ENCODE results near the gene SLC22A3. TPM values are rescaled to one million over a fixed set of nuclear protein-coding genes. Genes with fewer than 3 reads are reported as not detected.

Gene SLC22A3
- total and polyA plus RNA-seq, 2 donors (not counting 1 experiment from before 2014, with no cell fraction given): under 0.01 to 0.03 TPM

DNA sequence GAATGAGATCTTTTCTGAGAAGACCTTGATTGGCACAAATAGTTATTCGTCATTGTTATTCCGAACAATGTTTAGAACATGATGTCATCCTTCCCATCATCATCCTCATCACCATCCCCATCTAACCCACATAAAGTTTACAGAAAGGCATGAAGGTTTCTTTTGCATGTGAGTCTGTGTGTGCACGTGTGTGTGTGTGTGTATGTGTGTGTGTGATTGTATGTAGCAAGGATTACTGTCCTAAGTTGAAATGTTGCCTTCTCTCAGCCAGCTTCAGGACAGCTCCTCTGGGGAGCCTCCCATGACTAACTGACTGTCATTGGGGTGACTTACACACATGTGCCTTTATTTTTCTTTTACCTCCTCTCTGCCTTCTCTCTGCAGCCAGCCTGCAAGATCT is 113.5 kb downstream of the SLC22A3 start:
- no peak overlapping the region for H3K9ac ChIP-seq (ENCODE audit: insufficient read depth, low read length)
- TF ChIP-seq, protein P1, sequence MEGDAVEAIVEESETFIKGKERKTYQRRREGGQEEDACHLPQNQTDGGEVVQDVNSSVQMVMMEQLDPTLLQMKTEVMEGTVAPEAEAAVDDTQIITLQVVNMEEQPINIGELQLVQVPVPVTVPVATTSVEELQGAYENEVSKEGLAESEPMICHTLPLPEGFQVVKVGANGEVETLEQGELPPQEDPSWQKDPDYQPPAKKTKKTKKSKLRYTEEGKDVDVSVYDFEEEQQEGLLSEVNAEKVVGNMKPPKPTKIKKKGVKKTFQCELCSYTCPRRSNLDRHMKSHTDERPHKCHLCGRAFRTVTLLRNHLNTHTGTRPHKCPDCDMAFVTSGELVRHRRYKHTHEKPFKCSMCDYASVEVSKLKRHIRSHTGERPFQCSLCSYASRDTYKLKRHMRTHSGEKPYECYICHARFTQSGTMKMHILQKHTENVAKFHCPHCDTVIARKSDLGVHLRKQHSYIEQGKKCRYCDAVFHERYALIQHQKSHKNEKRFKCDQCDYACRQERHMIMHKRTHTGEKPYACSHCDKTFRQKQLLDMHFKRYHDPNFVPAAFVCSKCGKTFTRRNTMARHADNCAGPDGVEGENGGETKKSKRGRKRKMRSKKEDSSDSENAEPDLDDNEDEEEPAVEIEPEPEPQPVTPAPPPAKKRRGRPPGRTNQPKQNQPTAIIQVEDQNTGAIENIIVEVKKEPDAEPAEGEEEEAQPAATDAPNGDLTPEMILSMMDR (conservative IDR thresholded peaks at IDR 0.05 in 1 of 2, IDR thresholded peaks at IDR 0.05 in 1 of 2; ENCODE audit: low read depth in 1 of 2, low read length in 2 of 2): no peak
- TF ChIP-seq EZH2 (IDR thresholded peaks at IDR 0.05; ENCODE audit: low read length, missing control alignments): no peak
- no peak overlapping the region for H3K4me2 ChIP-seq (ENCODE audit: extremely low read depth, insufficient read depth, low read length)
- peak overlapping the region; percentile 25 for H3K27ac ChIP-seq (ENCODE audit: insufficient read depth, low read length)
- H3K36me3 ChIP-seq (ENCODE audit: control insufficient read depth, insufficient read depth, low read length): no peaks in the 10 kb centered on the region
- H2AFZ ChIP-seq (ENCODE audit: low read length): peak overlapping the region; percentile 30
- H3K9me3 ChIP-seq (ENCODE audit: control insufficient read depth, insufficient read depth, low read depth, low read length): no peaks in the 10 kb centered on the region
- H3K4me3 ChIP-seq (replicated peaks in 1 of 4; ENCODE audit: control extremely low read depth in 1 of 4, insufficient read depth in 1 of 4, low read depth in 3 of 4, low read length in 4 of 4): no peak overlapping the region
- H3K4me1 ChIP-seq (ENCODE audit: control insufficient read depth, extremely low read depth, insufficient read depth, low read length): peaks cover 5% of the 10 kb centered on the region
- H3K79me2 ChIP-seq (ENCODE audit: control insufficient read depth, insufficient read depth, low read length): no peaks in the 10 kb centered on the region
- peak; percentile 12 to 32 for DNase-seq (ENCODE audit: low read depth in 2 of 2)
- H4K20me1 ChIP-seq (ENCODE audit: control insufficient read depth, extremely low read depth, insufficient read depth, low read length): no peaks in the 10 kb centered on the region
- H3K27me3 ChIP-seq (ENCODE audit: control insufficient read depth, insufficient read depth, low read length): no peaks in the 10 kb centered on the region

DNA sequence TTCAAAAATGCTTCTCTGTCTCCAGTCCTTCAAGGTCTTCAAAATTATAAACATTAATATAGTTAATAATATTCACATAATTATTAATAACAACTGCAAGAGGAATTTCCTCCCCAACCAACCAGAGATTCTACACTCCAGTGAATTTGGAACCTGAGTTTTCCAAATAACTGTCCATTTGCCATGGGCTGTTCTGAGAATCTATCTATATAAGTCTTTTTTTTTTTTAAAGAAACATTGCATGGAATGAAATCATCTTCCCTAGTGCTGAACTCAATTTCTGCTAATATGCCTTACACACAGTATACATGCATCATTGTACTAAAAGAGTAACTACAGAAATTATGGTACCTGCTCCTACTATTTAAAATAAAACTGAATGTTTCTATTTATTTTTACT is 113.9 kb downstream of the SLC22A3 start:
- H3K9me3 ChIP-seq (ENCODE audit: control insufficient read depth, insufficient read depth, low read depth, low read length): no peaks in the 10 kb centered on the region
- H3K27me3 ChIP-seq (ENCODE audit: control insufficient read depth, insufficient read depth, low read length): no peaks in the 10 kb centered on the region
- H4K20me1 ChIP-seq (ENCODE audit: control insufficient read depth, extremely low read depth, insufficient read depth, low read length): no peaks in the 10 kb centered on the region
- H3K4me3 ChIP-seq (replicated peaks in 1 of 4; ENCODE audit: control extremely low read depth in 1 of 4, insufficient read depth in 1 of 4, low read depth in 3 of 4, low read length in 4 of 4): no peak overlapping the region
- no peak overlapping the region for H3K9ac ChIP-seq (ENCODE audit: insufficient read depth, low read length)
- no peak for DNase-seq (ENCODE audit: low read depth in 2 of 2)
- no peak overlapping the region for H3K27ac ChIP-seq (ENCODE audit: insufficient read depth, low read length)
- TF ChIP-seq, protein P1 (conservative IDR thresholded peaks at IDR 0.05 in 1 of 2, IDR thresholded peaks at IDR 0.05 in 1 of 2; ENCODE audit: low read depth in 1 of 2, low read length in 2 of 2): no peak
- no peak for TF ChIP-seq EZH2 (IDR thresholded peaks at IDR 0.05; ENCODE audit: low read length, missing control alignments)
- H3K4me2 ChIP-seq (ENCODE audit: extremely low read depth, insufficient read depth, low read length): no peak overlapping the region
- no peaks in the 10 kb centered on the region for H3K79me2 ChIP-seq (ENCODE audit: control insufficient read depth, insufficient read depth, low read length)
- H3K36me3 ChIP-seq (ENCODE audit: control insufficient read depth, insufficient read depth, low read length): no peaks in the 10 kb centered on the region
- no peak overlapping the region for H2AFZ ChIP-seq (ENCODE audit: low read length)
- H3K4me1 ChIP-seq (ENCODE audit: control insufficient read depth, extremely low read depth, insufficient read depth, low read length): peaks cover 5% of the 10 kb centered on the region

DNA sequence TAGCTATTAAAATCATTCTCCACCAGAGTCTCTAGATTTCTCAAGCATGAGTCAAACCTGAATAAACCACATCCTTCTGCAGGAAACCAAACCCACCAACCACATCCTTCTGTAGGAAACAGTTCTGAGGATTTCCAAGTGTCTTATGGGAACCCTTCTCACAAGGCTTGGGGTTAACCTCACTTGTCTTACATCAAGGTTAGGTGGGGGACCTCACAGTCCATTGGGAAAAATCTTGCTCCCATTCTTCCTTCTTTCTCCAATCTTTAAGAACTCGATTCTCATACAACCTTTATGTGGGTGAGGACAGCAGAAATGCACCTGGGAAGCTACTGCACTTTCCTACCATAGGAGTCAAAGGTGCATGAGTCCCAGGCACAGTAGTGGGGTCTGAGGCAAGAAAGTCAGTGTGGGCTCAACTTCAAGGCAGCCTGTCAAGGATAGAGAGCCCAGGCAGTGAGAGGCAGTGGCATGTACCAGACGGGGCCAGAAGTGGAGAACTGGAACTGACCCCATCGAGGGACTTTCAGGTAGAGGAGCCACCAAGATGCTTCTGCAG is 114.5 kb downstream of the SLC22A3 start:
- peak; percentile 87 to 95 for DNase-seq (ENCODE audit: low read depth in 2 of 2)
- Histone ChIP-seq H3K9me3 (ENCODE audit: control insufficient read depth, insufficient read depth, low read depth, low read length) (no peaks in the 10 kb centered on the region), H3K27ac (ENCODE audit: insufficient read depth, low read length) (no peak overlapping the region), H3K36me3 (ENCODE audit: control insufficient read depth, insufficient read depth, low read length) (no peaks in the 10 kb centered on the region), H3K4me2 (ENCODE audit: extremely low read depth, insufficient read depth, low read length) (no peak overlapping the region), H2AFZ (ENCODE audit: low read length) (no peak overlapping the region), H4K20me1 (ENCODE audit: control insufficient read depth, extremely low read depth, insufficient read depth, low read length) (no peaks in the 10 kb centered on the region), H3K79me2 (ENCODE audit: control insufficient read depth, insufficient read depth, low read length) (no peaks in the 10 kb centered on the region), H3K27me3 (ENCODE audit: control insufficient read depth, insufficient read depth, low read length) (no peaks in the 10 kb centered on the region), H3K4me3 (replicated peaks in 1 of 4; ENCODE audit: control extremely low read depth in 1 of 4, insufficient read depth in 1 of 4, low read depth in 3 of 4, low read length in 4 of 4) (no peak overlapping the region), H3K4me1 (ENCODE audit: control insufficient read depth, extremely low read depth, insufficient read depth, low read length) (peaks cover 5% of the 10 kb centered on the region), H3K9ac (ENCODE audit: insufficient read depth, low read length) (no peak overlapping the region)
- TF ChIP-seq, protein P1 (conservative IDR thresholded peaks at IDR 0.05 in 1 of 2, IDR thresholded peaks at IDR 0.05 in 1 of 2; ENCODE audit: low read depth in 1 of 2, low read length in 2 of 2): no peak
- TF ChIP-seq EZH2 (IDR thresholded peaks at IDR 0.05; ENCODE audit: low read length, missing control alignments): no peak

Measured in fibroblast of lung (primary cell).